OCI-LY1 (cell line): ENCODE results near the gene TRIL.

Source experiments
- CTCF ChIP-seq: fragments of 200-600 bp; sonication (generic), shearing (Covaris generic); IDR thresholded peaks from 2 replicates; pipeline ENCODE4 v1.5.1; 2017; ENCODE audit warnings: mild to moderate bottlenecking, antibody characterized with exemption, low read length, moderate library complexity, mixed read lengths
- EZH2 ChIP-seq: fragments of 200-600 bp; sonication (generic), shearing (Covaris generic); IDR thresholded peaks from 2 replicates; pipeline ENCODE4 v1.8.0; 2017; ENCODE audit warnings: borderline replicate concordance, mixed run types, mild to moderate bottlenecking, antibody characterized with exemption, low read length, moderate library complexity, mixed read lengths

GRCh38 chr7:28956608-28957063, 1.5 kb downstream of the TRIL start:
- TF ChIP-seq EZH2 (no peak), CTCF (no peak)
